HG03196 (cell line): ENCODE data around the gene SYT2.
"Not testable (repeated sequence)": the region's sequence is repeated elsewhere in the genome, so short reads cannot be mapped to it uniquely, and the experiment has no call there.

Experiments
- ATAC-seq: cut with Tn5 transposase; IDR thresholded peaks from one replicate; pipeline ENCODE4 v1.9.1; 2021; ENCODE audit not compliant: unreplicated experiment

The SYT2 gene

DNA sequence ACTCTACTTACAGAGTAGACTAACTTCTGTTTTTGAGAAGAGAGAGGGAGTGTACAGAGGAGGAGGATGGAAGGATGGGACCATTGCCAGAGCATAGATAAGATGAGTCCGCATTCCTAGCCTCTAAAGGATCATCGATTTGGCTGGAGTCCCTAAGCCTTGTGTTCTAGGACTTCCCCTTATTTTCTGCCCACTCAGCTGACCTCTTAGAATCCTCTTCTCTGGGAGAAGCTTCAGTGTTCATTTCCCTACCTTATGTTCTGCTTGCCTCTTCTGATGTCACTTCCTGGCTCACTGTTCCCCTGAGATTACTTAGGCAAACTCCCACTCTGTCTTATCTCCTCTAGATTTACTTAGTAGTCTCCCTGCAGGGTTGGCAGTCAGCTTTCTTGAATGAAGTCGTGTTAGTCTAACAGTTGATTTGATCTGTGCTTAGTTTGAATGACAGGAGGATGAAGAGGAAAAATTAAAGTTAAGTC lies 156.7 kb downstream of the SYT2 start:
- ATAC-seq: no peak

DNA sequence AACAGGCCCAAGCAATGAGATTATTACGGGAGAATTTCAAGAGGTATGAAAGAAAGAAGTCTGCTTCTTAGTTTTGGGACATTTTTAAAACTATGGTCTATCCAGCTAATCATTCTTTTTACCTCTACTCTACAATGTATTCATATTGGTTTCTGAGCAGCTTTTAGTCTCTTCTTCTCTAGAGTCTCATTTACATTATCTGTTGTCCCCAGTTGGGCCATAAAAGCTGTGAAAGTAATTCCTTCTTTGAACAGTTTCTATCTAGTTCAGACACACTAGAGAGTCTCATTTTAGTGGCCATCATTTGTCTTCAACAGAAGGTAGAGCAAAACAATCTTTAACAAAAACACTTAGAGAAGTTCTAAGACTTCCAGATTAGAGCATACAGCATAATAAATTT lies 157.2 kb downstream of the SYT2 start:
- not testable (repeated sequence) for ATAC-seq

DNA sequence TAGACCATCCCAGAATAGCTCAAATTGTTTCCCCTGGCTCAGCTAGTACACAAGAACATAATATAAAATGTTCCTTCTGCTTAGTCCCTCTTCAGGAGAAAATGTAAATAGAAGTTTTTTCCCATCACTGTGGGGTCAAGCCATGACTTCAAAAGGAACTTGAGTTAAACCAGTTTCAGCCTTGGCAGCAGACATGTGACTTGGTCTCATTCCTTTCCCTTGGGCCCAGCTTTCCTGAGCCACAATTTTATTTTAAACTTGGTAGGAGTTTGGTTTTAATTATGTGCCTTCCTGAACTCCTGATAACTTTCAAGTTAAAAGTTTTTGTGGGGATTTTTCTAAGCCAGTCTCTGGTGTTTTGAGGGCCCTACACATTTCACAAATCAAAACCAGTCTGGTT lies 157.6 kb downstream of the SYT2 start:
- ATAC-seq: not testable (repeated sequence)

DNA sequence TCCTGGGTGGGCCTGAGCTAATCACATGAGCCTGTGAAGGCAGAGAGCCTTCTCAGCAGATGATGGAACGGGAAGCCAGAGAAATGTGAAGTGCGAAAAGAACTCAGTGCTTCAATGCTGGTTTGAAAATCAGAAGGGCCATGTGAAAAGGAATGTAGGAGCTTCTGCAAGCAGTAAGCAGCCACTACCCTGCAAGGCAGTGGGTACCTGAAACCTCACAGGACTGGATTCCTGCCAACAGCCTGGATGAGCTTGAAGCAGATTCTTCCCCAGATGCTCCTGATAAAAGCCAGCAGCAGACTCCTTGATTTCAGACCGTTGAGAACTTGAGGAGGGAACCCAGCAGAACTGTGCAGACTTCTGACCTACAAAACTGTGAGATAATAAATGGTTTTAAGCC lies 158.6 kb downstream of the SYT2 start:
- no peak for ATAC-seq

DNA sequence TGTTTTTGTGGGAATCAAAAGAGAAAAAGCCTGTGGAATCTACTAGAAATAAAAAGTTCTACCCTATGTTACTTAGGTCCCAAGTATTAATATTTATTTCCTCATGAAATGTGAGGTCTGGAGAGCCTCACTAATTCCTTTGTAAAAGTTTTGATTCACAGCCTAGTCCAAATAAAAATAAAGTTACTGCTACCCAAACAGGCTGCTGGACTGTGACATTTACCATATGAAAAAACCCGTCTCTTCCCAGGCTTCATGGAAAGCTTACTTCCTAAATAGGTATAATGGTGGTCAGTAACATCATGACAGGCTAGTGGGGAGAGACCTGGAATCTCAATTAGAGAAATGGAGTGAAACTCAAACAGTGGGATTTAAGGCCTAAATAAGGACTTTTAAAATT lies 160.2 kb downstream of the SYT2 start:
- not testable (repeated sequence) for ATAC-seq

DNA sequence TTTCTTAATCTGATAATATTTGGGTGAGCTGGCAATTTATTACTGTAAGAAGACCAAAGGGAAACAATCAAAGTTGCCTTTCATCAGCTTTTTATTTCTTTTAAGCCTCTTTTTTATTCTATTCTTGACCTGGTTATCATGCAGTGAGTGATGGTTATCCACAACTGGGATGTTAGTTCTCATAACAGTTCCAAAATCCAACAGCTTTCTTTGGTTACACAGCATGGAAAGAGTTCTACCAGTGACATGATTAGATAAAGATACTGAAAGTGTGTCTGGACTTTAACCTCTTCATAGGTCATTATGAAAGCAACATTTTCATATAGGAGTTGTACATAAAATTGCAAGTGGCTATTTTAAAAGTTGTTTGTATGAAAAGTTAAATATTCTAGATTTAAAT lies 163.0 kb downstream of the SYT2 start:
- ATAC-seq: no peak

DNA sequence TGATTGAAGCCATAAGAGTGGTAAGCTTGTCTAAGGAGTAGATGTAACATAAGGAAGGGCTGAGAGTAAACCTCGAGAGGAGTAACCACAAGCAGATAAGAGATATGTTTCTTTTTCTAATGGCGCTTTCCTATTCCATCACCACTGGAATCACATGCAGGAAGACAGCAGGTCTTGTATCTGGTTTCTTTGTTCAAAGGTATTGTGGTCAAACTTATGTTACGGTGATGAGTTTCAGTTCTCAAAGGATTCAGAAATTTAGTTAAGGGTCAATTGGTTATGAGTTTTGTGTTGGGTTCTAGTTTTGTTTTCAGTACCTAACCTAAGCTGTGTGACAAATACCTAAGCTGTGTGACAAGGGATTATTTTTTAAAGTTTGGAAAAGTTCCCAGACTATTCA lies 163.5 kb downstream of the SYT2 start:
- peak; percentile 63 for ATAC-seq

DNA sequence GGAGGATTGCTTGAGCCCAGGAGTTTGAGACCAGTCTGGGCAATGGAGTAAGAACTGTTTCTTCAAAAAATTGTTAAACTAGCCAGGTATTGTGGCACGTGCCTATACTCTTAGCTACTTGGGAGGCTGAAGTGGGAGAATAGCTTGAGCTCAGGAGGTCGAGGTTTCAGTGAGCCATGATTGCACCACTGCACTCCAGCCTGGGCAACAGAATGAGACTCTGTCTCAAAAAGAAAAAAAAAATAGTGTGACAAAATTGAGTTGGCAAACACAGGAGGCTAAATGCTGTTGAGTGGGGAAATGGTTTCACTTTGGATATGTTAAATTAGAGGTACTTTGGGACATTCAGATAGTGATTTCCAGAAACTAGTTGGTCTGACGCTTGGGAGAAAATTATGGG lies 163.9 kb downstream of the SYT2 start:
- peak; percentile 20 for ATAC-seq

DNA sequence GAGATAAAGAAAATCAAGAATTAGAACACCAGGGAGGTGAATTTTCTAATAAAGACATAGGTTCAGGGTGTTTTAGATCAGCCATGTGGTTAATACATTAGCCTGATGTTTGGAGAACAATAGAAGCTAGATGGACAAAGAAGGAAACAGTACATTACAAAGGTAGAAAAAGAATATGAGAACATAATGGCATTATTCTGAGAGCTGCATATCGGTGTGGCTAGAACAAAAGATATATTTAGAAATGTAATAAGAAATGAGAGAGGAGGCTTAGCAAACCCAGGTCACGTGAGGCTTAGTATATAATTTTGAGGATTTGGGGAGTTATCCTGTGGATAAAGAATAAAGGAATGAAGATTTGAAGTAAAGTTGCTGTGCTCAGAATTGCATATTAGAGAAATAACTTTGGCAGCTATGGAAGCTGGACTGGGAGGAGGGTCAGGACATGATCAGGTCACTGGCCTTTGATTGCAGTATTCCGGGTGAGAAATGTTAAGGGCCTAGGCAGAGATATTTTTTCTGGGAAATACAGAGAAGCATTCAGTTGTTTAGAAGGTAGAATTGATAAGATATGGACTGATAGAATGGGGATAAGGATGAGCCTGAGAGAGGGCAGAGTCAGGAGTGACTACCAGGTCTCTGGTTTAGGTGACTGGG lies 164.5 kb downstream of the SYT2 start:
- ATAC-seq: not testable (repeated sequence)

DNA sequence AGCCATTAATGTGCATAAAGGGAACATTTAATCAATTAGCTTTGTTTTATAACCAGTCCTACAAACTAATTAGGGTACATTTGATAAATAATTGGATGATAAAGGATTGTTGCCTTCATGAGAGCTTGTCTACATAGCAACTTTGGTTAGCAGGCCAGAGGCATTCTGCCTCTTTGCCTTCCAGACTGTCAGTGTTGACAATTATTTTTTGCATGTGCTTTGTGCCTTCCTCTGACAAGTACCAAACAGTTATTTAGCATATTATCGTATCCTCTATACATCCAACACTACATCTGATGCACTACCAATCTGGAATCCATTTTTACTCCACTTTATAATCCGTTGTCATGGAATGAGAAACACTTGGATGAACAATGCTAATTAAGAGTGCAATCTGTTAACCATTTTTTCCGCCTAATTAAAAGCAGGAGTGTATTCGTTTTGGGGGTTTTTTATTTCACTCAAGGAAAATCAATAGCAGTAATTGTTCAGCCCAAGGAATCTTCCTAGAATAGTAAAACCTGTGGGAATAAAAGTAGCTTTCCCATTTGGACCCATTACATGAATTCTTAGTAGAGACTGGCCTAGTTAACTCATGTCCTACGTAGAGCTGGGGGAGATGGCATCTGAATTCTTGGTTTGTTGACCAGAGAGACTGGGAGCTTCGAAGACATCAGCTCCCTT lies 165.3 kb downstream of the SYT2 start:
- not testable (repeated sequence) for ATAC-seq

DNA sequence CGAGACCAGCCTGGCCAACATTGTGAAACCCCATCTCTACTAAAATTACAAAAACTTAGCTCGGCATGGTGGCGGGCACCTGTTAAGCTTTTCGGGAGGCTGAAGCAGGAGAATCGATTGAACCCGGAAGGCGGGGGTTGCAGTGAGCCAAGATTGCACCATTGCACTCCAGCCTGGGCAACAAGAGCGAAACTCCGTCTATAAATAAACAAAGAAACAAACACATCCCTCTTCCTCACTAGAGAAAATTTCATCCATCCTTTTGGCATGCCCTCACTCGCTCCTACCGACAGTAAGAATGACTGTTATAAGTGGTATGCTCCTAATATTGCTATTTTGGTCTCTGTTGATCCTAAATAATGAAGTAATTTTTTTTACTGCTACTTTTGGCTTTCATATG lies 166.7 kb downstream of the SYT2 start:
- ATAC-seq: not testable (repeated sequence)

DNA sequence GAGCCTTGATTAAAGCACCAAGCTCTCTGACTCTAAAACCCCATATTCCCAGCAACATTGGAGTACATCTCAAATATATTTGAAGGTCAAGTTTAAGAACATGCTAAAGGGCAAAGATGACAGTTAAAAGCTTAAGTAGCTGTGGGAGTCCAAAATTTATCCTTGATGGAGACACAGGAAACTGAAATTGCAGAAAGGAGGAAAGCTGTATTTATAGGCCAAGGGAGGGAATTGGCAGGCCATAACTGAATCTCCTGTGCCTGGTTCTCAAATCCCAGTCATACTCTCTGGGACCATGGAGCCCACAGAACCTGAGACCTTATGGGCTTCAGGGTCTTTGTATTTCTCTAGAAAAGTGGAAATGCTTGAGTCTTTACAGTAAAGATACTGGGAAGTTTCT lies 167.8 kb downstream of the SYT2 start:
- not testable (repeated sequence) for ATAC-seq

DNA sequence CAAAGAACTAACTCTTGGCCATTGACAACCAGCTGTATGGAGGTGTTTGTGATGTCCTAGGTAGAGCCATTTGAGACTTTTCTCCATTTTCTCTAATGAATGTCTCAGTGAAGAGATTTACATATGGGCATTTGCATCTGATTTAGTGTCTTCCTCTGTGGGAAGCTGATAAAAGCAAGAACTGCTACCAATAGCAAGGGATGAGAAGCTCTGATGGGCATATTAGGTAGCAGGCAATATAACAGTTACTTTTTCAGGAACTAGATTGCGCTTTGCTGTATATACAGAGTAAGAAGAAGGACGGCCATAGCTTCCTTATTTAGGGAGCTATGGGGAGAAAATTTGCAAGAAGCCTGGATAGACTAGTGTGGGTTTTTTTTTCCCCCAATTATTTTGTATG lies 169.4 kb downstream of the SYT2 start:
- not testable (repeated sequence) for ATAC-seq
